ENCODE measurements around the gene MFAP4.

Gene MFAP4

DNA sequence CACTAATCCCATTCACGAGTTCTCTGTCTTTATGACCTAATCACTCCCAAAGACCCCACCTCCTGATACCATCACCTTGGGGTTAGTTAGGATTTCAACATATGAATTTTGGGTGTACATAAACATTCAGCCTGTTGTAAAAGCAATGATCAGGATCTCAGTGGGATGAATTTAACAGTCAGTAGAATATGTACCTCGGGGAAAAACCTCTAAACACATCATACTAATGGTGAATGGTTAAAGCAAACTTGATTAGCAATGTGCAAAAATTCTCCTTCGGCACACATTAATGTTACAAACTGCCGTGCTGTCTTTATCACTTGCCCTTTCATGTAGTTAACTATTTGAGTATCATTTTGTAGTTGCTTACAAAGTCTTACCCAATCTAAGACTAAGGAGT is 34.2 kb upstream of the MFAP4 start:
- H3K4me1 ChIP-seq (ENCODE audit: control insufficient read depth, insufficient read depth, low read length), result no peaks in the 10 kb centered on the region
- ChIA-PET CTCF (interaction anchor here (0.6 to 1.2 kb wide), 4 partner anchors 8 to 328 kb away, joined by 3 to 4 read pairs (median 3); partner anchors contain the start of gene B9D1), POLR2A (interaction anchor here (0.6 kb wide), 1 partner anchor 34 kb away, joined by 3 read pairs; the partner anchor contains the start of gene MFAP4)
- no peak overlapping the region for H3K27ac ChIP-seq (ENCODE audit: extremely low read depth, low read depth, low read length)
- H3K9me3 ChIP-seq (ENCODE audit: control insufficient read depth, insufficient read depth, low read depth, low read length), result no peaks in the 10 kb centered on the region
- TF ChIP-seq ZNF239 (tag by site-specific recombination; IDR thresholded peaks at IDR 0.05), result no peak
- TF ChIP-seq, protein P1, sequence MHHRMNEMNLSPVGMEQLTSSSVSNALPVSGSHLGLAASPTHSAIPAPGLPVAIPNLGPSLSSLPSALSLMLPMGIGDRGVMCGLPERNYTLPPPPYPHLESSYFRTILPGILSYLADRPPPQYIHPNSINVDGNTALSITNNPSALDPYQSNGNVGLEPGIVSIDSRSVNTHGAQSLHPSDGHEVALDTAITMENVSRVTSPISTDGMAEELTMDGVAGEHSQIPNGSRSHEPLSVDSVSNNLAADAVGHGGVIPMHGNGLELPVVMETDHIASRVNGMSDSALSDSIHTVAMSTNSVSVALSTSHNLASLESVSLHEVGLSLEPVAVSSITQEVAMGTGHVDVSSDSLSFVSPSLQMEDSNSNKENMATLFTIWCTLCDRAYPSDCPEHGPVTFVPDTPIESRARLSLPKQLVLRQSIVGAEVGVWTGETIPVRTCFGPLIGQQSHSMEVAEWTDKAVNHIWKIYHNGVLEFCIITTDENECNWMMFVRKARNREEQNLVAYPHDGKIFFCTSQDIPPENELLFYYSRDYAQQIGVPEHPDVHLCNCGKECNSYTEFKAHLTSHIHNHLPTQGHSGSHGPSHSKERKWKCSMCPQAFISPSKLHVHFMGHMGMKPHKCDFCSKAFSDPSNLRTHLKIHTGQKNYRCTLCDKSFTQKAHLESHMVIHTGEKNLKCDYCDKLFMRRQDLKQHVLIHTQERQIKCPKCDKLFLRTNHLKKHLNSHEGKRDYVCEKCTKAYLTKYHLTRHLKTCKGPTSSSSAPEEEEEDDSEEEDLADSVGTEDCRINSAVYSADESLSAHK (tag by site-specific recombination; IDR thresholded peaks at IDR 0.05), result no peak
- no peak for TF ChIP-seq GLI2 (tag by site-specific recombination; IDR thresholded peaks at IDR 0.05; ENCODE audit: borderline replicate concordance, low read depth)
- no peak for TF ChIP-seq ZFHX2 (tag by site-specific recombination; conservative IDR thresholded peaks at IDR 0.05)
- no peak for TF ChIP-seq ZNF23 (tag by site-specific recombination; IDR thresholded peaks at IDR 0.05; ENCODE audit: borderline replicate concordance)
- TF ChIP-seq SCRT1 (tag by site-specific recombination; IDR thresholded peaks at IDR 0.05; ENCODE audit: borderline replicate concordance), result no peak
- TF ChIP-seq ZNF132 (tag by site-specific recombination; IDR thresholded peaks at IDR 0.05; ENCODE audit: borderline replicate concordance), result no peak
- TF ChIP-seq, protein P2, sequence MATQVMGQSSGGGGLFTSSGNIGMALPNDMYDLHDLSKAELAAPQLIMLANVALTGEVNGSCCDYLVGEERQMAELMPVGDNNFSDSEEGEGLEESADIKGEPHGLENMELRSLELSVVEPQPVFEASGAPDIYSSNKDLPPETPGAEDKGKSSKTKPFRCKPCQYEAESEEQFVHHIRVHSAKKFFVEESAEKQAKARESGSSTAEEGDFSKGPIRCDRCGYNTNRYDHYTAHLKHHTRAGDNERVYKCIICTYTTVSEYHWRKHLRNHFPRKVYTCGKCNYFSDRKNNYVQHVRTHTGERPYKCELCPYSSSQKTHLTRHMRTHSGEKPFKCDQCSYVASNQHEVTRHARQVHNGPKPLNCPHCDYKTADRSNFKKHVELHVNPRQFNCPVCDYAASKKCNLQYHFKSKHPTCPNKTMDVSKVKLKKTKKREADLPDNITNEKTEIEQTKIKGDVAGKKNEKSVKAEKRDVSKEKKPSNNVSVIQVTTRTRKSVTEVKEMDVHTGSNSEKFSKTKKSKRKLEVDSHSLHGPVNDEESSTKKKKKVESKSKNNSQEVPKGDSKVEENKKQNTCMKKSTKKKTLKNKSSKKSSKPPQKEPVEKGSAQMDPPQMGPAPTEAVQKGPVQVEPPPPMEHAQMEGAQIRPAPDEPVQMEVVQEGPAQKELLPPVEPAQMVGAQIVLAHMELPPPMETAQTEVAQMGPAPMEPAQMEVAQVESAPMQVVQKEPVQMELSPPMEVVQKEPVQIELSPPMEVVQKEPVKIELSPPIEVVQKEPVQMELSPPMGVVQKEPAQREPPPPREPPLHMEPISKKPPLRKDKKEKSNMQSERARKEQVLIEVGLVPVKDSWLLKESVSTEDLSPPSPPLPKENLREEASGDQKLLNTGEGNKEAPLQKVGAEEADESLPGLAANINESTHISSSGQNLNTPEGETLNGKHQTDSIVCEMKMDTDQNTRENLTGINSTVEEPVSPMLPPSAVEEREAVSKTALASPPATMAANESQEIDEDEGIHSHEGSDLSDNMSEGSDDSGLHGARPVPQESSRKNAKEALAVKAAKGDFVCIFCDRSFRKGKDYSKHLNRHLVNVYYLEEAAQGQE (tag by site-specific recombination; IDR thresholded peaks at IDR 0.05), result no peak
- no peak for TF ChIP-seq ZNF266 (tag by site-specific recombination; IDR thresholded peaks at IDR 0.05; ENCODE audit: low read depth)
- TF ChIP-seq ZNF140 (tag by site-specific recombination; IDR thresholded peaks at IDR 0.05), result no peak
- TF ChIP-seq, protein P3, sequence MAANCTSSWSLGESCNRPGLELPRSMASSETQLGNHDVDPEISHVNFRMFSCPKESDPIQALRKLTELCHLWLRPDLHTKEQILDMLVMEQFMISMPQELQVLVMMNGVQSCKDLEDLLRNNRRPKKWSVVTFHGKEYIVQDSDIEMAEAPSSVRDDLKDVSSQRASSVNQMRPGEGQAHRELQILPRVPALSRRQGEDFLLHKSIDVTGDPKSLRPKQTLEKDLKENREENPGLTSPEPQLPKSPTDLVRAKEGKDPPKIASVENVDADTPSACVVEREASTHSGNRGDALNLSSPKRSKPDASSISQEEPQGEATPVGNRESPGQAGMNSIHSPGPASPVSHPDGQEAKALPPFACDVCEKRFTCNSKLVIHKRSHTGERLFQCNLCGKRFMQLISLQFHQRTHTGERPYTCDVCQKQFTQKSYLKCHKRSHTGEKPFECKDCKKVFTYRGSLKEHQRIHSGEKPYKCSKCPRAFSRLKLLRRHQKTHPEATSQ (tag by site-specific recombination; IDR thresholded peaks at IDR 0.05), result no peak
- TF ChIP-seq ZNF610 (tag by site-specific recombination; IDR thresholded peaks at IDR 0.05; ENCODE audit: borderline replicate concordance), result no peak
- TF ChIP-seq ZNF747 (tag by site-specific recombination; IDR thresholded peaks at IDR 0.05), result no peak
- no peak for TF ChIP-seq ZNF2 (tag by site-specific recombination; IDR thresholded peaks at IDR 0.05)
- TF ChIP-seq GLIS1 (tag by site-specific recombination; IDR thresholded peaks at IDR 0.05), result no peak
- TF ChIP-seq, protein P4, sequence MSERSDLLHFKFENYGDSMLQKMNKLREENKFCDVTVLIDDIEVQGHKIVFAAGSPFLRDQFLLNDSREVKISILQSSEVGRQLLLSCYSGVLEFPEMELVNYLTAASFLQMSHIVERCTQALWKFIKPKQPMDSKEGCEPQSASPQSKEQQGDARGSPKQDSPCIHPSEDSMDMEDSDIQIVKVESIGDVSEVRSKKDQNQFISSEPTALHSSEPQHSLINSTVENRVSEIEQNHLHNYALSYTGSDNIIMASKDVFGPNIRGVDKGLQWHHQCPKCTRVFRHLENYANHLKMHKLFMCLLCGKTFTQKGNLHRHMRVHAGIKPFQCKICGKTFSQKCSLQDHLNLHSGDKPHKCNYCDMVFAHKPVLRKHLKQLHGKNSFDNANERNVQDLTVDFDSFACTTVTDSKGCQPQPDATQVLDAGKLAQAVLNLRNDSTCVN (tag by site-specific recombination; optimal IDR thresholded peaks at IDR 0.05), result no peak
- H3K4me3 ChIP-seq (ENCODE audit: low read depth, low read length), result no peak overlapping the region
- no peaks in the 10 kb centered on the region for H3K36me3 ChIP-seq (ENCODE audit: control insufficient read depth in 2 of 2, insufficient read depth in 1 of 2, low read length in 2 of 2)
